HG03135 (cell line): ENCODE measurements around the gene MPRIP.

ENCODE experiments used
- ATAC-seq: cut with Tn5 transposase; IDR thresholded peaks from one replicate; pipeline ENCODE4 v1.9.1; 2021; ENCODE audit warnings: mild to moderate bottlenecking, moderate library complexity; ENCODE audit not compliant: unreplicated experiment

Gene MPRIP

GRCh38 chr17:17203173-17203730 is 161.0 kb downstream of the MPRIP start:
- ATAC-seq: no peak

GRCh38 chr17:17204041-17204591 is 161.9 kb downstream of the MPRIP start:
- no peak for ATAC-seq

- no peak for ATAC-seq
Measured at GRCh38 chr17:17204635-17205231, 162.5 kb downstream of the MPRIP start.

GRCh38 chr17:17205368-17206123 is 163.3 kb downstream of the MPRIP start:
- peak; percentile 15 for ATAC-seq

- ATAC-seq: peak; percentile 52
Measured at GRCh38 chr17:17206124-17206912, 164.1 kb downstream of the MPRIP start, which contains the start of gene PLD6. PLD6 (minus strand) TSS chr17:17206333; CDS start chr17:17206286, 47 bp downstream.

- no peak for ATAC-seq
Measured at GRCh38 chr17:17206913-17207335, 164.7 kb downstream of the MPRIP start.

GRCh38 chr17:17207998-17208397 is 165.7 kb downstream of the MPRIP start:
- no peak for ATAC-seq

- no peak for ATAC-seq
Measured at GRCh38 chr17:17213775-17214174, 171.5 kb downstream of the MPRIP start.

- ATAC-seq: no peak
Measured at GRCh38 chr17:17214646-17215436, 172.6 kb downstream of the MPRIP start.

GRCh38 chr17:17215575-17215974 is 173.3 kb downstream of the MPRIP start:
- ATAC-seq: no peak

- ATAC-seq: no peak
Measured at GRCh38 chr17:17216236-17216635, 174.0 kb downstream of the MPRIP start.

GRCh38 chr17:17216776-17217175 is 174.5 kb downstream of the MPRIP start:
- ATAC-seq: no peak

- no peak for ATAC-seq
Measured at GRCh38 chr17:17217995-17218394, 175.7 kb downstream of the MPRIP start.

GRCh38 chr17:17220529-17220928 is 178.3 kb downstream of the MPRIP start:
- no peak for ATAC-seq

- ATAC-seq: no peak
Measured at GRCh38 chr17:17221329-17221728, 179.1 kb downstream of the MPRIP start.

GRCh38 chr17:17223736-17224135 is 181.5 kb downstream of the MPRIP start:
- no peak for ATAC-seq

- ATAC-seq: no peak
Measured at GRCh38 chr17:17224137-17224536, 181.9 kb downstream of the MPRIP start.

- ATAC-seq: no peak
Measured at GRCh38 chr17:17225901-17226300, 183.6 kb downstream of the MPRIP start.

GRCh38 chr17:17226451-17227265 is 184.4 kb downstream of the MPRIP start:
- no peak for ATAC-seq
